ENCODE data around the gene RPS6KA2.
"Not testable (repeated sequence)": the region's sequence is repeated elsewhere in the genome, so short reads cannot be mapped to it uniquely, and the experiment has no call there.

The RPS6KA2 gene

GRCh38 chr6:166382933-166383801 lies 243.9 kb downstream of the RPS6KA2 start, which contains the start of gene MPC1:
Gene MPC1, minus strand, starts transcription at chr6:166382940. Its CDS starts 64 bp downstream, at chr6:166382876.
- peak; percentile 78 to 92 (median 88) for DNase-seq (ENCODE audit: low read depth in 3 of 3, low spot score in 1 of 3)

DNA sequence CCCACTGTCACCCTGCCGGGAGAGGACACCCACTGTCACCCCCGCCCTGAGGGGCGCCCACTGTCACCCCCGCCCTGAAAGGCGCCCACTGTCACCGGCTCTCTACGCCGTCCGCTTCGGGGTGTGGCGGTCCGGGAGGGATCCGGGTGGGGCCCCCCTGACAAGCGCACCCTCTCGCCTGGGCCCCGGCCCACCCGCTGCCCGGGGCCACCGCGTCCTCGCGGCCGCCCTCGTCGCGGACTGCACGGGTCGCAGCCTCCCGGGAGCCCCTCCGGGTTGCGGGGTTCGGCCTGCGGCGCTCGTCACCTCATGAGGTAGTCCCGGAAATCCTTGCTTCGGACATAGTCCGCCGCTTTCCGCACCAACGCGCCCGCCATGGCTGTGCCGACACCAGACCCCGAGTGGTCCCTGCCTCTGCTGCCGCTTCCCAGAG lies 244.5 kb downstream of the RPS6KA2 start:
- no peak for DNase-seq (ENCODE audit: low read depth in 3 of 3, low spot score in 1 of 3)

- DNase-seq (ENCODE audit: low read depth in 3 of 3, low spot score in 1 of 3) = peak in 2 of 3 donors; percentile 33 to 54
These were observed 245.1 kb downstream of the RPS6KA2 start for GRCh38 chr6:166381733-166382499.

DNA sequence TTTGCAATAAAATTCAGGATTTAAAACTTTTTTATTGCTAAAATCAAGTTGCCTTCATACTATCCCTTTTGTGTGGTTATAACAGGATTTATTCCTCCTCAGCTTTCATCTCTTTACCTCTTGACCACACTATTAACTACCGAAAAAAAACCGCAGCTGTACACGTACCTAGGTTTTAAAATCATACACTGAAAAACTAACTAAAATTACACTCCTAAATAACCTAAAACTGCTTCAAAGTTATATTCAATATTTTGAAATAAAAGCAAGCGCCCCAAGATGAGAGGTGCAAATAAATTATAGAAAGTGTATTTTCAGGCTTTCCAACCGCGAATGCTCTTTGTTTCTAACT lies 245.7 kb downstream of the RPS6KA2 start:
- DNase-seq (ENCODE audit: low read depth in 3 of 3, low spot score in 1 of 3) = no peak

DNA sequence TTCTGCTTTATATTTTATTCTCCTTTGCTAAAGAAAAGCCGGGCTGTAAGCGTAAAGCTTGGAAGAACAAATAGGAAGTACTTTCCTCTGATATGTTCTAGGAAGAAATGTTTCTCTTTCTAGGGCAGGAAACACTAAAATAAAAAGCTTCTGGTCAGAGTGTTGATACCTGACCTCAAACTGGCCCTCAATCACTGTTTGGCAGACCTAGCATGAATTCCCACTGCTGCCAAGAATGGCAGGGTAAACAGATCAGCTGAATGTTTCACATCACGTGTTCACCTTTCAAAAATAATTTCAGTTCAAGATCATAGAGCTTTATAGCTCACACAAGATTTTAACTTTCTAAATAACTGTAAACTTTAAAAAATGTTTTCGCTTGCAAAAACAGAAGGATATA lies 247.3 kb downstream of the RPS6KA2 start:
- no peak for DNase-seq (ENCODE audit: low read depth in 3 of 3, low spot score in 1 of 3)

- DNase-seq (ENCODE audit: low read depth in 3 of 3, low spot score in 1 of 3) = no peak
These were observed 247.9 kb downstream of the RPS6KA2 start for GRCh38 chr6:166379103-166379586.

- no peak for DNase-seq (ENCODE audit: low read depth in 3 of 3, low spot score in 1 of 3)
These were observed 249.3 kb downstream of the RPS6KA2 start for GRCh38 chr6:166377721-166378120.

DNA sequence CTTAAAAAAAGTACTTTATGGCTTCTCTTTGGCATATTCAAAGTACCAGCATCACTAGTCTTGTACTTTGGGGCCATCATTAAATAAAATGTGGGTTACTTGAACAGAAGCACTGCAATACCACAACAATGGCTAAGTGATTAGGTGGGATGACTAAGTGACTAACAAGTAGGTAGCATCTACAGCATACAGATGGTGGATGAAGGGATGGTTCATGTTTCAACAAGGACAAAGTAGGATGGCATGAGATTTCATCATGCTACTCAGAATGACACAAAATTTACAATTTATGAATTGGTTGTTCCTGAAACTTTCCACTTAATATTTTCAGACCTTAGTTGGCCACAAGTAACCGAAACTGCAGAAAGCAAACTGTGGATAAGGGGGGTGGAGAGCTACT lies 252.0 kb downstream of the RPS6KA2 start:
- DNase-seq (ENCODE audit: low read depth in 3 of 3, low spot score in 1 of 3) = no peak

GRCh38 chr6:166370489-166370888 lies 256.6 kb downstream of the RPS6KA2 start:
- no peak for DNase-seq (ENCODE audit: low read depth in 3 of 3, low spot score in 1 of 3)

DNA sequence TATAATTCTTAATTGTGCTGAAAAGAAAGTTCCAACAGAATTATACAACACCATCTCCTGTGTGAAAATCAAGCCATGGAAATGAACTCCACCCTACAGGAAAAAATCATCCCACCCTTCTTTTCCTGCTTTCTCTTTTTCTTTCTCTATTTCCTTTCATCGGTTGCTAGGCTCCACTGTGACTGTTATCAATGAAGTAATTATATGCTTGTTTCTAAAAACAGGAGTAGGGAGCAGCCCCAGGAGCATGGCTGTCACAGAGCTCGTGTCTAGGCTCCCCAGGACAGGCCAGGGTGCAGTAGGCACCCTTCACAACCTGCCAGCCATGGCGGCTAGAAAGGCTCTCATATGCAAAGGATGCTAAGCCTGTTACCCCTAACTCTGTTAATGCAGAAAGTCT lies 257.3 kb downstream of the RPS6KA2 start:
- no peak for DNase-seq (ENCODE audit: low read depth in 3 of 3, low spot score in 1 of 3)

- DNase-seq (ENCODE audit: low read depth in 3 of 3, low spot score in 1 of 3) = no peak
These were observed 260.1 kb downstream of the RPS6KA2 start for GRCh38 chr6:166366921-166367320.

GRCh38 chr6:166365806-166366205 lies 261.2 kb downstream of the RPS6KA2 start:
- no peak for DNase-seq (ENCODE audit: low read depth in 3 of 3, low spot score in 1 of 3)

DNA sequence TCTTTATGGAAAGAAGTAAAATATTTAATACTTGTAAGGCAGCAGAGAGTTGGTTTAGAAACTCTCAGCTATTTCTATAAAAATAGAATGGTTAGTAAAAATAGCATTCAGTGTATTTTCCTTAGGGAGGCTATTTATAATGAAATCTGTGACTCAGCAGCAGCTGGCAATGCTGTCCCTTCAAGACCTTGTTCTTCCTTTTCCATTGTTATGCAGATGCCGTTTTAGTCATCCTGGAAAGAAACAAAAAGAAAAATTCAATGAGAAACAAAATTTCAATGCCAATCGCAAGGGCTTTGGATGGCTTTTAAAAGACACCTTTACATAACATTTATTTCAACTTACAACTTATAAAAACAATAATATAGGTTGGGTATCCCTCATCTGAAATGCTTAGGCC lies 261.8 kb downstream of the RPS6KA2 start:
- DNase-seq (ENCODE audit: low read depth in 3 of 3, low spot score in 1 of 3) = no peak

- DNase-seq (ENCODE audit: low read depth in 3 of 3, low spot score in 1 of 3) = no peak
These were observed 262.6 kb downstream of the RPS6KA2 start for GRCh38 chr6:166364456-166364855.

DNA sequence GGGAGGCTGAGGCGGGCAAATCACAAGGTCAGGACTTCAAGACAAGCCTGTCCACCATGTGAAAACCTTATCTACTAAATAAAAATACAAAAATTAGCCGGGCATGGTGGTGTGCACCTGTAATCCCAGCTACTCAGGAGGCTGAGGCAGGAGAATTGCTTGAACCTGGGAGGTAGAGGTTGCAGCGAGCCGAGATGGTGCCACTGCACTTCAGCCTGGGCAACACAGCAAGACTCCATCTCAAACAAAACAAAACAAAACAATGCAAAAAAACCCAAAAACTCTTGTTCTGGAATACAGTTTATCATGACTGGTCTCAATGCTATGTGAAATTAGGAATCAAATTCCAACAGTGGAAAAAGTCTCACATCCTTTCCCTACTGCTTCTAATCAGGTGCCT lies 264.6 kb downstream of the RPS6KA2 start:
- not testable (repeated sequence) for DNase-seq (ENCODE audit: low read depth in 3 of 3, low spot score in 1 of 3)

DNA sequence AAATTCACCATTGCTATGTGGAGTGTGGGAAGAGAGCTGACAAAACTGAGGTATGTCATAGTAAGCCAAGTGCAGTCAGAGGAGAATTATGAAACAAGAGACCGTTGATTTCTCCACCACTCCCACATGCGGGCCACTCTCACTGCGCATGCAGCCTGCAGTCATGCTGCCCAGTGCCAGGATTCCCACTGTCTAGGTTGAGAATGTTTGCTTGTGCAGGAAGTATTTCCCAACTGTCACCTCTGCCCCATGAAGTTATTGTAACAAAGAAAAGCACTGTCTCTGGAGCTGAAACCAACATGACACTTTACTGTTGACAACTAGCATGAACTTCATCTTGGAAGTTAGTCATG lies 266.0 kb downstream of the RPS6KA2 start:
- DNase-seq (ENCODE audit: low read depth in 3 of 3, low spot score in 1 of 3) = no peak

GRCh38 chr6:166360243-166361076 lies 266.6 kb downstream of the RPS6KA2 start:
- DNase-seq (ENCODE audit: low read depth in 3 of 3, low spot score in 1 of 3) = no peak

Data from stimulated activated CD4-positive, alpha-beta T cell treated with anti-CD3 and anti-CD28 coated beads, TNF-alpha, amount 100 ng/mL, for 1 hour (primary cell).